ENCODE results near the gene LPXN.

The LPXN gene

GRCh38 chr11:58511636-58512035 lies 64.0 kb downstream of the LPXN start:
- DNase-seq: no peak

DNA sequence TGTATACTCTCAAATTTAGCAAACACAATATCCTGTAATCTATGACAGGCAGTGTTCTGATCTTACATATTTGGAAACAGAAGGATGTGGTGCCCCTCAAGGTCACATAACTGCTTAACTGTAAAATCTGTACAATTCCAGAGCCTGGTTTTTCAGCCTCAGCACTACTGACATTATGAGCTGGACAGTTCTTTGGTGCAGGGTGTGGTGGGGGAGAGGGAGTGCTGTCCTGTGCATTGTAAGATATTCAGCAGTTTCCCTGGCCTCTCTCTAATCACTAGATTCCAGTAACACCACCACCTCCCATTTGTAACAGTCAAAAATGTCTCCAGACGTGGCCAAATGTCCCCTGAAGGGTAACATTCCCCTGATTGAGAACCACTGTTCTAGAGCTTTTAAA lies 65.9 kb downstream of the LPXN start:
- DNase-seq: no peak

- DNase-seq: no peak
These were observed 66.8 kb downstream of the LPXN start for GRCh38 chr11:58508814-58509213.

- DNase-seq: no peak
These were observed 67.7 kb downstream of the LPXN start, which contains the start of gene OR5B21 for GRCh38 chr11:58508005-58508404. Gene OR5B21, minus strand, starts transcription at chr11:58508105. Its CDS starts 0 bp downstream, at chr11:58508105.

GRCh38 chr11:58507355-58507754 lies 68.3 kb downstream of the LPXN start:
- DNase-seq: no peak

DNA sequence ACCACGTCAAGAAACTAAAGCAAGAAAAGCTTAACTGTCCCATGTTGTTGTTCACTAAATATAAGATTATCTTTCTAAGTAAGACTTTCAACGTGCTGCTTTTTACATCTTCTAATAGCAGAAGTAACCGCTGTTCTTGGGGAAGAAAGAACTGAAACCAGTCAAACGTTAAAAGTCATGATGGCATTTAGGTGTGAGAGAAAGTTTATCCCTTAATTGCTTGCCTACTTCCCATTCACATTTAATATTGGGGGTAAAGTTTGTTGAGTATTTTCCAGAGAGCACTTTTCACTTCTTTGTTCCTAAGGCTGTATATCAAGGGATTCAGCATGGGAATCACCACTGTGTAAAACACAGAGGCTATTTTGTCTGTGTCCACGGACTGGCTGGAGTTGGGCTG lies 68.7 kb downstream of the LPXN start:
- DNase-seq: no peak

DNA sequence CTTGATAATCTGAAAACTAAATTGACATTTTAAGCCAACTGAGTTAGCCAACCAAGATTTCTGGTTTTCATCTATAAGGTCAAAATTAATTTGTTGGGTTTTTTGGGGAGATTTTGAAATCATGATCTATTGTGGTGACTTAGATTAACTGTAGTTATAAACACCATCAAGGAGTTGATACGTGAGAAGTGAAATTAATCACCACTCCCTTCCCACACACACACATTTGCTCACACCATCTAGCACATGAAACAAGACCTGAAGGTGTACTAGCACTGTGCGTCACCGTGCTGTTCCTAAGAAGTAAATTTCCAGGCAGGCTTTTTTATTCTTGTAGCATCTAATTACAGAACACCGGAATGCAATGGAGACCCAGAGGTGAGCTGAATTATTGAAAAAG lies 69.8 kb downstream of the LPXN start:
- DNase-seq: no peak

- DNase-seq: no peak
These were observed 71.4 kb downstream of the LPXN start for GRCh38 chr11:58504232-58504631.

GRCh38 chr11:58503361-58503856 lies 72.2 kb downstream of the LPXN start:
- DNase-seq: no peak

DNA sequence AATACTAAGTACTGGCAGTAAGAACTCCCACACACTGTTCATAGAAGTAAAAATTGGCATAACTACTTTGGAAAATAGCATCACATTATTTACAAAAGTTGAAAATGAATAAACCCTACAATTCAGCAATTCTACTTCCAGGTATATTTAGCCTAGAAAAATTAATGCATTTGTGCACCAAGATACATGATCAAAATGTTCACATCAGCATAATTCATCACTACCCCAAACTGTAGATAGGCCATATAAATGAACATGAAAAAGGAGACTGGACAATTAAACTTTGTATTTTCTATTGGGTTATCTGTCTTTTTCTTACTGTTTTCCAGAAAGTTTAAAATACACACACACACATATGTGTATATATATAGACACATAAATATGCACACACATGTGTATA lies 73.7 kb downstream of the LPXN start:
- DNase-seq: no peak

DNA sequence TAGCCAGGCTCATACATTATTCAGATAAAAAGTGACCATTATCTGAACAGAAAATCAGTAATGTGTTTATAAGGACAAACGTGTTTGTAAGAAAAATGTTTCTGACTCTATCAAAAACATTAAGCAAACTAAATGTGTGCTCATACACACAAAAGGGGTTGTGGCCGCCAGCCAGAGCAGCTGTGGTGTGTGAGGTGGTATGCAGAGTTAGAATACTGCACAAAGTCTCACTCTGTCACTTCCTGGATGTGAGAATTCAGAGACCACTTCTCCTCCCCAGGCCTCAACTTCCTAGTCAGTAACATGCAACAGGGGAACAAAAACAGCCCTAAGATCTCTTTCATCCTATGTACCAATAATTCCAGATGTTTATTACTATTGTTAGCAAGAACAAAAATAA lies 77.2 kb downstream of the LPXN start:
- DNase-seq: no peak

DNA sequence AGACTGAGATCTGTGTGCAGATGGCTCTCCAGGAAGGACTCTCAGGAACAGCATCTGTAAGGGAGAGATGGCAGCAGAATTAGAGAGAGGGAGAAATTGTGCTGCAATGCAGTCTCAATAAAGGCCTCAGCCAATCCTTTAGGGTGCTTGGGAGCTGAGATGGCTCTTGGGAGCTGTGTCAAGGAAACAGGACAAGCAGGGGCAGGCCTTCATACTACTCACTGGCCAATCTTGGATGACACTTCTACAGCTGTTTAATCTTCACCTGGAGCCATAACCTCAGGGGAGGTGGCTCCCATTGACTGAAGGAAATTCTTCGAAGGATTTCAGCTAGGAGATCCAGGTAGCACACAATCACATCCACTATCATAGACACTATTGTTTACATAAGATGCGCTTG lies 77.7 kb downstream of the LPXN start:
- no peak for DNase-seq

DNA sequence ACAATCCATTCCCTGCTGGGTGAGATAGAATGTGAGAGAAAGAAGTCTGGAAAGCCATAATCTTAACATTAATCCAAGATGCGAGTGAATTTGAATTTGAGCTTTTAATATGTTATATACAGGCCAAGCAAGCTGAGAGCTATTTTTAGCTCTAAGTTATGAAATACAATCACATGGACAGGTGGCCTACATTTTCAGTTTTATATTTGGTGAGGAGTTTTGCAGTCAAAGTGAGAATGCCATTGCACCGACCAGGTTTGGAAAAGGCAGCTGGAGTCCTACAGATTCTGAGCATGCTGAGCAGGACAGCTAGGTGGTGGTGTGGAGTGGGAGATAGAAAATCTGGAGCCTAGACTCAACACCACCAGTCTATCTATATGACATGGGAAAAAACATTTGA lies 79.8 kb downstream of the LPXN start:
- DNase-seq: no peak

GRCh38 chr11:58494101-58494500 lies 81.6 kb downstream of the LPXN start:
- no peak for DNase-seq

DNA sequence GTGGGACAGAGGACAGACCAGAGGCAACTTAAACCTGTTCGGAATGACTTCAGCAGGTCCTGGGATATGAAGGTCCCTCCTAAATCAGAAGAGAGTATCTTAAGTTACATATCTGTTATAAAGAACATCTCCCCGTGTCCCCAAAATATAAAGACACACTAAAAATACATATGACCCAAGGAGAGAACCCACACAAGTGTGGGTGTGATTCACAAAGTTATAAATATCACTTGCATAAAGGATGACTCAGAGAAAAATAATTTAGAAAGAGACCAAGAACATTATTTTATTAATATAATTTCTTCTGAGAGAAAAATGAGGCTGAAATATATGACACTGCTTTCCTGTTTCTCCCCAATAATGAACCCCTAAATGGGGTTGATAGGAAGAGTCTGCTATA lies 82.0 kb downstream of the LPXN start:
- no peak for DNase-seq

DNA sequence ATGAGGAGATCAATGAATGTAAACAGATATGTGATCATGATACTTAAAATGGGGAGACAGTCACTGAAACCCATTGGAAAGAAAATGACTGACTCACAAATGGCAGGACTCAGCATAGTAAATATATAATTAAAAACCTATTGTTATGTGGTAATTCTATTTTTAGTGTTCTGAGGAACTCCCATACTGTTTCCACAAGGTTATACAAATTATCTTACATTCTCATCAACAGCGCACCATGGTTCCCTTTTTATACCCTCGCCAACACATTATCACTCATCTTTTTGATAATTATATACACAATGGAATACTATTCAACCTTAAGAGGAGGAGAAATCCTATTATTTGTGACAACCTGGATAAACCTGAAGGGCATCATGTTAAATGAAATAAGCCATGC lies 84.8 kb downstream of the LPXN start:
- no peak for DNase-seq

GRCh38 chr11:58487170-58487569 lies 88.5 kb downstream of the LPXN start:
- no peak for DNase-seq

- DNase-seq: no peak
These were observed 89.7 kb downstream of the LPXN start for GRCh38 chr11:58485961-58486360.

Measured in NCI-H2029 (cell line).